Measurements from ENCODE around the gene LAMTOR1.
"Not testable (repeated sequence)": the region's sequence is repeated elsewhere in the genome, so short reads cannot be mapped to it uniquely, and the experiment has no call there.

Gene LAMTOR1

DNA sequence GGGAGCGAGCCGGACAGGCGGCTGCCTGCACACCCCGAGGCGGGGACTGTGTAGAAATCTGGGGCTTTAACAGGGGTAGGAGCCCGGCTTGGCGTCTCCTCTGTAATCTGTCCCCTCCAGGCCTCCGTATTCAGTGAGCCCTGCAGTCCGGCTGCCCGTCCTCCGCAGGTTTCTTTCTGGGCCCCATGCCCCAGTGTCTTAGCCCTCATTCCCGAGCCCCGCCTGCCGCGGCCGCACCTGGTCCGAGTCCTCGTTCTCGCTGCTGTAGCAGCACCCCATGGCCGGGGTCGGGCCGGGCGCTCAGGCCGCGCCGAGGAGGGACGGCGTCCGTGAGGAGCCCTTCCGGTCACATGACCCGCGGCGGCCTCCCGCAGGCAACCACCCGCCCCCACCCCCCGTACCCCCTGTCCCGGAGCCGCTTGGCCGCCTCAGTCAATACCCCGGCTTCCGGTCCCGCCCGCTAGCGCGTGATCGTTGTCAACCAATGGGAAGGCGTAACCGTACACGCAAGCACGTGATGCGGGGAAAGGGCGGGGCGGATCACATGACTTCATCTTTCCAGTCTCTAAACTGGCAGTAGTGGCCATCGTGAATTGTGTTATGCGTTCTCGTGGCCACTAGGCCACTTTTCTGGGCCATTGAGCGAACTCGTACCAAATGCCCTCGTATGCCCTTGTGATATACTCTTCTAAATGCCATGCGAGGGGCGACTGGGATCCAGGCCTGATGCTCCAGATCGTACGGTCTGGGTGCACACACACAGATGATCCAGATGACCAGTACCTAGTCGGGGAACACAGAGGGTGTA is at the start of gene LAMTOR1:
Gene LAMTOR1 (minus strand): TSS at position 352 of the 808 bp plus-strand sequence. CDS start 73 bp downstream, at position 279.
- peak; percentile 72 for DNase-seq

DNA sequence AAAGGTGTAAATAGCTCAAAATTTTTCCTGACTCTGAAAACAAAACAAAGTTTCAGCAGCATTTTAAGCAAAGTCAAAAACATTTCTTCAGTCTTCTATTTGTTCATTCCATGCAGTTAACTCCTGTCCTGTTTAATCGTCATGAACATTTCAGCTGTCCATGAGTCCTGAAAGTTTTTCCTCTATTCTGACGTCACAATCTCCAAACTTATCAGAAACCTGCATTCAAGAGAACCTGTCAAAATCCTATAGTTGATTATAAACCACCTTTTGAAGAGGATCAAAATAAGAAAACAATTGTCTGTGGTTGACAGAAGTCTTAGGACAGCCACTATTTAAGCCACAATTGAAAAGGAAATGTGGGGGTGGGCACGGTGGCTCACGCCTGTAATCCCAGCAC is 47.8 kb upstream of the LAMTOR1 start:
- no peak for DNase-seq

DNA sequence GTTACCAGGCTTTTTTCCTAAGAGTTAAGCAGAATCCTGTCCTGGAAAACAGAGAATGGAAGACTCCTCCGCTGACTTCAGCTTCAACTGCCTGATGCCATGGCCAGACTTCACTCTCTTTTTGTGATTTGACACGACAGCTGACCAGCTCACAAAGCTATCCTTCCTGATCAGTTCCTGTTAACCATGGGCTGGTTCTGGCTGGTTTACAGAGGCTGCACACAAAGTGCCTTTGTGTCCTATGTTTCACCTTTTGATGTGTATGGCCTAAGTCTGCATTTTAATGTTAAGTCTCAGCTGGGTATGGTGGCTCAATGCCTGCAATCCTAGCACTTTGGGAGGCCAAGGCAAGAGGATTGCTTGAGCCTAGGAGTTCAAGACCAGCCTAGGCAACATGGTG is 43.5 kb upstream of the LAMTOR1 start:
- no peak for DNase-seq

DNA sequence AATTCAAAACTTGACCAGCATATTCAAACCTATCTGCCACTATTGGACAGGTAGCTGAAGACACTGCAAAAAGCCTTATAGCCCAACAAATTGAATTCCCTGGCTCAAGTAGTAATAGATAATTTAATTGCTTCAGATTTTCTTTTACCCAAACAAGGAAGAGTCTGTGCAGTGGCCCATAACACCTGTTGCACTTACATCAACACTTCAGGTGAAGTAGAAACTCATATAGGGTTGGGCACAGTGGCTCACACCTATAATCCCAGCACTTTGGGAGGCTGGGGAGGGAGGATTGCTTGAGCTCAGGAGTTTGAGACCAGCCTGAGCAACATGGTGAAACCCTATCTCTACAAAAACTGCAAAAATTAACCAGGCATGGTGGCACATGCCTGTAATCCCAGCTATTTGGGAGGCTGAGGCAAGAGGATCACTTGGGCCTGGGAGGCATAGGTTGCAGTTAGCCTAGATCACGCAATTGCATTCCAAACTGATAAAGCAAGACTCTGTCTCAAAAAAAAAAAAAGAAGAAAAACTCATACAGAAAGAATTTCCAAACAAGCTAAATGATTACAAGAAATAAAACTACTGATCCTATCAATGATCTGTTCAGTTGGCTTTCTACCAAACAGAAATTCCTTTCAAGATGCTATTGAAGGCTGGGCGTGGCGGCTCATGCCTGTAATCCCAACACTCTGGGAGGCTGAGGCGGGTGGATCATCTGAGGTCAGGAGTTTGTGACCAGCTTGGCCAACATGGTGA is 41.9 kb upstream of the LAMTOR1 start:
- no peak for DNase-seq

DNA sequence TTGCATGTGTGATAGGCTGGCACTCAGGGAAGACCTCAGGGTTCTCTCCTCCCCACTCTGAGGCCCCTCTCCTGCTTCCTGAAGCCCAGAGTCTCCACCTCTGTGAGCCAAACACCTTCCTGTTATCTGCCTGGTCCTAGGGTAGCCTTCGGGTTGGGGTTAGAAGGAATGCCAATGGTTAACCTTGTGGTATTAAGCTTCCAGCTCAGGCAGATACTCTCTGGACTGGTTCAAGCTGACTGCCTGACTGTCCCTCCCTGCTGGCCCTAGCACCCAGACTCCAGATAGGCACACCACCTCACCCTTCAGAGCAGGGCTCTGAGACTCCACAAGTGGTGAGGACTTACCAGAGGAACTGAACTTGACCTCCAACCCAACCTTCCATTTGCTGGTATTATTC is 39.4 kb upstream of the LAMTOR1 start:
- DNase-seq: not testable (repeated sequence)

DNA sequence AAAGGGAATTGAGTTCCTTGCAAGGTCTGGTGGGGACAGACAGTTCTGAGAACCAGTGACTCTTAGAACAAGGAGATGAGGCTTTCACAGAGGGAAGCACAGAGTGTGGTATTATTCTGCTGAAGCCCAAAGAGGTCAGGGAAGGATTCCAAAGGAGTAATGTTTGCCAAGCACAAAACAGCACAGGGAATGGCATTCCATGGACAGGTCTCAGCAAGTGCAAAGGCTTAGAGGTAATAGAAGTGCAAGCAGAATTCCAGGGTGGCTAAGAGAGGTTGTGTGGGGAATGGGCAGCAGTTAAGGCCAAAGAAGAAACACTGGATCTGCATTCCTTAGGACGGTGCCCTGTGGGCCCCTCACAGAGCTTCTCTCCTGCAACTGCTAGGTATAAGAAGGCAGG is 39.0 kb upstream of the LAMTOR1 start:
- DNase-seq: not testable (repeated sequence)

DNA sequence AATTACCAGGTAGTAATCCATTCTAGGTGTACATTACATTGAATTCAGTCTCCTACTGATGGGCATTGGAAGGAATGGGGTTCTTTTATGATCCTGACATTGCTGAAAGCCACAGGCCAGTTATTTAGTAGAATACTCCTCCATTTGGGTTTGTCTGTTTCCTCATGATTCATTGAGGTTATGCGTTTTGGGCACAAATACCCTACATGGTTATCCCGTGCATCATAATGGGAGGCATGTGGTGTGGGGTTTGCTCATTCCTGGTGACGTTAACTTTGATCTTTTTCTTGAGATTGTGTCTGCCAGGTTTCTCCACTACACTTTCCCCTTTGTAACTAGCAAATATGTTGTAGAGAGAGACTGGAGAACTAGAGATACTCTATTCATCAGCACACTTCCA is 38.0 kb upstream of the LAMTOR1 start:
- no peak for DNase-seq

DNA sequence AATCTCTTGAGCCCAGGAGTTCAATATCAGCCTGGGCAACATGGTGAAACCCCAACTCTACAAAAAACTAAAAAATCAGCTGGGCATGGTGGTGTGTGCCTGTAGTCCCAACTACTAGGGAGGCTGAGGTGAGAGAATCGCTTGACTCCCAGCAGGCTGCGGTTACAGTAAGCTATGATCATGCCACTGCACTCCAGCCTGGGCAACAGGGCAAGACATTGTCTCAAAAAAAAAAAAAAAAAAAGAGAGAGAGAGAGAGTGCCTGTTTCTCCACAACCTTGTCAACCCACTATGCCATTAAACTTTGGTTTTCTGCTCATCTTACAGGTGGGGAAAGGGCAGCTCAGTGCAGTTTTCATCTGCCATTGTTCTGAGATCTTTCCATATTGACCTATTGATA is 37.6 kb upstream of the LAMTOR1 start:
- DNase-seq: no peak

DNA sequence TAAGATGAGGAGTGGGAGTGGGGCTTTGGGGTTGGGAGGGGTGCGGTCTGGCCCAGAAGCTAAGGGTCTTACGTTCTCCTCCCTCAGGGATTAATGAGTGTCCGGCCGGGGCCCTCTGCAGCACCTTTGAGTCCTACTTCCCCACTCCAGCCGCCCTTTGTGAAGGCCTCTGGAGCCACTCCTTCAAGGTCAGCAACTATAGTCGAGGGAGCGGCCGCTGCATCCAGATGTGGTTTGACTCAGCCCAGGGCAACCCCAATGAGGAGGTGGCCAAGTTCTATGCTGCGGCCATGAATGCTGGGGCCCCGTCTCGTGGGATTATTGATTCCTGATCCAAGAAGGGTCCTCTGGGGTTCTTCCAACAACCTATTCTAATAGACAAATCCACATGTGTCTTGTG is 36.4 kb upstream of the LAMTOR1 start:
- DNase-seq: no peak

DNA sequence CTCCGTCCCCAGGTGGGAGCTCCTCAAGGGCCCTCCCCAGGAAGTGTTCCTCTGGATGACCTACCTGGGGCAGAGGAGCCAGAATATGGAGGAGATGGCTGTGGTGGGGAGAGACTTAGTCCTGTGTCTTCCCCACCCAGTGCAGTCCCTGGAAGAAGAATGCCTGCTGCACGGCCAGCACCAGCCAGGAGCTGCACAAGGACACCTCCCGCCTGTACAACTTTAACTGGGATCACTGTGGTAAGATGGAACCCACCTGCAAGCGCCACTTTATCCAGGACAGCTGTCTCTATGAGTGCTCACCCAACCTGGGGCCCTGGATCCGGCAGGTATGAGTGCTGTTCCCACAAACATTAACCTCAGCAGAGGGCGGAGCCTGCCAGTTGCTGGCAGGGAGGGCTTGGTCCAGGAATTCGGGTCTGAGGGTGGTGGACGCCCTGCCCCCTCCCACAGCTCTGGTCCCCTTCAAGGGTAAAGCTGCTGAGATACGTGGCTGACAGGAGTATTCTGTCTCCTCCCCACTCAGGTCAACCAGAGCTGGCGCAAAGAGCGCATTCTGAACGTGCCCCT is 35.8 kb upstream of the LAMTOR1 start:
- no peak for DNase-seq

DNA sequence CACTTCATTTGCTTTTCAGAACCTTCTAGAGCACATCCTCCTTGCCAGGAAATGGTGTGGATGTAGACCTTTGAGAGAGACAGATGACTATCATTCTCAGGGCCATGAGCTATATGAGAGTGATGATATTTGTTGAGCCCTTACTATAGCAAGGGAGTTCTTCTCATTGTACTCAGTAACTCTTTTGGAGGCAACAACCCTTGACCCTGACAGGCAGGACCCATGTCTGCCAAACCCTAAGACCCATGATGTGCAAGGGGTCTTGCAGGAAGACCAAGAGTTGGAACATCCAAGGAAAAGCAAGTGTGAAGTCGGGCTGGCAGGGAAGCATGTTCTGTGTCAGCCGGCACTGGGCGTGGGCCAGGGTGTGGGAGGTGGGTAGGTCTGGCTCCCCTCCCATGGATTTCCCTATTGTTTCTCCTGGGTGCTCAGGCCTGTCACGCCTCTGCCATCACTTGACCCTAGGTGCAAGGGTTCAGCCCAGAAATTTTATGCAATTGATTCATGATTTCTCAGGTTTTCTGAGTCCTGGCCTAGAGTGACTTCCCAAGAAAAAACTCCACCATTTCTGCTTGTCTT is 33.7 kb upstream of the LAMTOR1 start:
- DNase-seq: no peak

DNA sequence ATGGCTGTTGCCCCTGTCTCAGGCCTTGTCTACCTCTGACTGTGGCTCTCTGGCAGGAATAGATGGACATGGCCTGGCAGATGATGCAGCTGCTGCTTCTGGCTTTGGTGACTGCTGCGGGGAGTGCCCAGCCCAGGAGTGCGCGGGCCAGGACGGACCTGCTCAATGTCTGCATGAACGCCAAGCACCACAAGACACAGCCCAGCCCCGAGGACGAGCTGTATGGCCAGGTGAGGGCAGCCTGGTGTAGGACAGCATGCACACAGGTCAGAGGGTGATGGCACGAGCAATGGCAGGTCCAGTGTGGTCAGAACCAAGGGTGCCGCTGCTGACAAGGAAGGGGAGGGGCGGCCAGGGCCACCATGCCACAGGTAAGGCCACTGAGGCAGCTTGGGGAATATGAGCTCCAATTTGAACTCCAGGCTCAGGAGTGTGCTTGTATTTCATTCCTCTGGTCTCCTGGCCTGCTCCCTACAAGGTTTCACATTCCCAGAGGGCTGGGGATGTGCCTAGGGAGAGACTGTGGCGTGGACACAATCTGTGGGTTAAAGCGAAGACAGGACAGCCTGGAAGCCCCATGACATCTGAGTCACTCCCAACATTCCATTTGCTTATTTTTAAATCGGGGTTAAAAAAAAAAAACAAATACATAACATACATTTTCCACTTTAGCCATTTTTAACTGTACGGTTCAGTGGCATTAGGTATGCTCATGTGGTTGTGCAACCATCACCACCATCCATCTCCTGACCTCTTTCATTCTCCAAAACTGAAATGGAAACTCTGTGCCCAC is 33.0 kb upstream of the LAMTOR1 start:
- no peak for DNase-seq

DNA sequence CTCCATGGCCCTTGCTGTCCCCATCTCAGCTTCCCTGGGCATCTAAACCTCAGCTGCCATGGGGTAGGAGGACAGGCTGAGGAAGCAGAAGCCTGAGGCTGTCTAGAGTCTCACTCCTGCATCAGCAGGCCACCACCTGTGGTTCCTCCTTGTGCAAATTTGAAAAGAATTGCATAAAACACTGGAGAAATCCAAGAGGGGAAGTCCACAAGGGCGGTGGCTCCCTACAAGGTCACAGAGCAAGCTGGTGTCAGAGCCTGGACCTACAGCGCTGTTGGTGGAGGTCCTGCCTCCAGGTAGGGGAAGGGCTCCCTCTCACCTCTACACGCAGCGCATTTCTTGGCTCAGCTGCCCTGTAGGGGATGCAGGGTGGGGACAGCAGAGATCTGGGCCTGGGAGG is 32.4 kb upstream of the LAMTOR1 start, which contains the start of gene FOLR3:
Gene FOLR3 (plus strand): TSS at position 253 of the 400 bp plus-strand sequence. CDS start 228 bp downstream, outside the sequence.
- DNase-seq: not testable (repeated sequence)

DNA sequence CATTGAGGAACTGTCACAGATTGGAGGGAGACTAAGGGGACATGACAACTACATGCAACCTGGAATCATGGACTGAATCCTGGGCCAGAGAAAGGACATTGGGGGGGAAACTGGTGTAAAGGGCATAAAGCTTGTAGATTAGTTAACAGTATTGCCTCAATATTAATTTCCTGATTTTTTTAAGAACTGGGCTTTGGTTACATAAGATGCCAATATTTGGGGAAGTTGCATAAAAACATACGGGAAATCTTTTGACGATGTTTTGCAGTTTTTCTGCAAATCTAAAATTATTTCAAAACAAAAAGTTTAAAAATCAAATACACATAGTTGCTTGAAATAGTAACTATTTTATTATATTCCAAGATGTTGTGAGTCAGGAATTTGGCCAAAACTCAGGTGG is 29.5 kb upstream of the LAMTOR1 start:
- no peak for DNase-seq

DNA sequence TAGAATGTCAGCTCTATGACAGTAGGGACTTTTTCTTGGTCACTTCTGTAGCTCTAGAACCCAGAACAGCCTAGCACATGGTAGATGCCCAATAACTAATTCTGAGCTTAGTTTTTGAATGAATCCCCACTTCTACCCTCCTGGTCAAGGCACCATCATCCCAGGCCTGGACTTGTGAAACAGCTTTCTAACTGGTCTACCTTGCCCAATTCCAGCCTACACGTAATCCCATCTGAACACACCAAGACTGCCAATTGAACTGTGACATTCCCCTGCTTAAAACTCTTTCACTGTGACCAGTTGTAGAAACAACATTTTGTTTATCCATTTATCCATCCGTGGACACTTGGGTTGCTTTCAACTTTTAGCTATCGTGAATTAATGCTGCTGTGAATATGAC is 26.3 kb upstream of the LAMTOR1 start:
- no peak for DNase-seq

DNA sequence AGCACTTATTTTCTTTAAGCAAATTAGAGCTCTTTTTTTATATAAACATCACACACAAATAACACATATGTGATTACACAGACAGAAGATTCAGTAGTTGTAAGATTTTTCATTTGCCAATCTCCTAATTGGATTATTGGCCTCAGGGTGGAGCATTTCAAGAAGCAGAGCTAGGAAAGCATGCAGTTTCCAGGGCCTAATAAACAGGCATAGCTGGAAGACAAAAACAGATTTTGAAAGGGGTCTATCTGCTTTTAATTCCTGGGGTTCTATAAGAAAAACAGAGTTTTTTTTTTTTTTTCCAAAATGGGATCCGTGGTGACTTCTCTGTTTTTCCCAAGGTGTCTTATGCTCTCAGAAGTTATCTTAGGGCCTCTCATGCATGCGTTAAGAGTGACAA is 24.8 kb upstream of the LAMTOR1 start:
- DNase-seq: no peak

DNA sequence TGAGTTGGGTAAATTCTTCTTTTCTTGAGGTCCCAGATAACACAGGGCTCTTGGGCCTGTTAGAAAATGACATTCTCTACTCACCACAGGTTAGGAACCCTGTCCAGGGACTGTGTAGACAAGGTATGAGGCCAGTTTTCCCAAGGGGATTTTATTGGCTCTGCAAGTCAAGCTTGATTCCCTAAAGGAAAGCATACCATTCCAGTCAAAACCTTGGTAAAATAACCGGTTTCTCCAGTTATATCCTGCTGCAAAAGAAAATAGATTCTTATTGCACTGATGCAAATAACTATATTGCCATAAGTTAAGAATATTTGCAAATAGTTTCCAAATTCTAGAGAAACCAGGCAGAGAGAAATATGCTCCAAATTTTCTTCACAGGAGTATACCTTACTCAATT is 22.9 kb upstream of the LAMTOR1 start:
- no peak for DNase-seq

DNA sequence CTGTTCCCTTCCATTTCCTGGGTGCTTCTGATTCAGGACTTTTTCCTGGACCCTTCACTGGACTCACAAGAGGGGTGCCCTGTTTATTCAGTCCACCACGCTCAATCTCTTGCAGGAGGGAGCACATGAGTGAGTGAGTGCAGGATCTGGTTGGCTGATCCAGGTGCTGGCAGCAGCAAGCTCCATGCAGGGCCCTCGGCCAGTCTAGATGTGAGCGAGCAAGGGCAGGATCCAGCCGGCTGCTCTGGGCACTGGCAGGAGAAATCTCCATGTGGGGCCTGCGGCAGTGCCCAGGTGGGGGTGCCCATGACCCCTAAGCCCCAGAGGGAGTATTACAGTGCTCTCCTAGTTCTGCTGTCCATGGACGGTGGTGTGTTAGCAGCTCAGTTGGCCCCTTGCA is 20.9 kb upstream of the LAMTOR1 start:
- no peak for DNase-seq

DNA sequence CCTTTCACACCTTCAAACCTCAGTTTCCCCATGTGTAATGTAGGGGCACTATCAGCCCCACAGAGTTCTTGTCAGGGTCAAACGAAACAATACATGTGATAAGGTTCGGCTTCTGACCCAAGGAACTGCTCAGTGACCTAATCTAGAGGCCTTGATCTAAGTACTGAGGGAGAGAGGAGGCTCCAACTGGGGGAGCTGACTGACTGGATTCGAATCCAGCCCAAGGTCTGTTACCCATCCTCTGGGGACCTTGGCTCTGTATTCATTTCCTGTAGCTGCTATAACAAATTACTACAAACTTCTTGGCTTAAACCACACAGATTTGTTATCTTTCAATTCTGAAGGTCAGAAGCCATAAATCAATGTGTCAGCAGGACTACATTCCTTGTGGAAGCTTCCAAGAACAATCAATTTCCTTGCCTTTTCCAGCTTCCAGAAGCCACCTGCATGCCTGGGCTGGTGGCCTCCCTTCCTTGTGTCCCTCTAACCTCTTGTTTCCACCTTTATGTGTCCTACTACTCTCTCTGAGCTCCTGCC is 20.1 kb upstream of the LAMTOR1 start:
- no peak for DNase-seq

DNA sequence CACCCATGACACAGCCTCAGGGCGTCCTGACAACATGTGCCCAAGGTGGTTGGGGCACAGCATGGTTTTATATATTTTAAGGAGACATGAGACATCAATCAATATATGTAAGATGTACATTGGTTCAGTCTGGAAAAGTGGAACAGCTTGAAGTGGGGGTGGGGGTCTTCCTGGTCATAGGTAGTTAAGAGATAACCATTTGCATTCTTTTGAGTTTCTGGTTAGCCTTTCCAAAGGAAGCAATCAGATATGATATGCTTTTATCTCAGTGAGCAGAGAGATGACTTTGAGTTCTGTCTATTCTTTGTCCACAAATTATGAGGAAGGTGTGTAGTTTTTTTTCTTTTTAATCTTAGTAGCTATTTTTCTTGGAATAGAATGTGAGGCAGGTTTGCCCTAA is 19.5 kb upstream of the LAMTOR1 start:
- no peak for DNase-seq

DNA sequence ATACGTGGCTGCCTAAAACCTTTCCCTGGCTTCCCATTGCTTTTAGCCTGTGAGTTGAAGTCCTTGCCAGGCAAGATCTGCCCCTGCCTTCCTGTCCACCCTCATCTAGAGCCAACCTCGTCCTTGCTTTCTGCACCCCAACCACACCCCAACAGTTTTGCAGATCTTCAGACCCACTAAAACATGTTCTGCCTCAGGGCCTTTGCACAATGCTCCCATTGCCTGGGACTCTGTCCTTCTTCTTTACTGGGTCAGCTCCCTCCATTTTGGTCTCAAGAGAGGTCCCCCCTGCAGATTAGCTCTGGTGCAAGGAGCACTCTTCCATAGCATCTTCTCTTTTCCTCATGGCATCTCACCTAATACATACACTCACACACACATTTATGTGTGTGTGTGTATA is 17.8 kb upstream of the LAMTOR1 start:
- DNase-seq: no peak

DNA sequence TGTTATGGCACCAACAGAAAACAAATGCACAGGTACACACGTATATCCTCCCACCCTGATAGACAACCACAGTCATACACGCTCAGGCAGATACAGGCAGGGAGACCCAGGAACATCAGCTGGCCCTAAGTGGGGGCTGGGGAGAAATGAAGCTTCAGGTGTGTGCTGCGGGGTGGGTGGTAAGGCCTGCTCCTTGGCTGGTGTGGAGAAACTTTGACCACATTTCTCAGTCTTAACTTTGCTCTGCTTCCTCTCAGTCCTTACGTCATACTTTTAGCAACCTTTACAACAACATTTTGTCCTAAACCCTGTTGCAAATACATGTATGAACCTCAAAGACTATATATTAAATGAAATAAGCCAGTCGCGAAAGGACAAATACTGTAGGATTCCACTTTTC is 16.1 kb upstream of the LAMTOR1 start:
- no peak for DNase-seq
